ENCODE results near the gene SFRP4. TPM values are rescaled to one million over a fixed set of nuclear protein-coding genes. Genes with fewer than 3 reads are reported as not detected.

The SFRP4 gene
- total RNA-seq, 2 experiments from 2014 or later, result not detected

DNA sequence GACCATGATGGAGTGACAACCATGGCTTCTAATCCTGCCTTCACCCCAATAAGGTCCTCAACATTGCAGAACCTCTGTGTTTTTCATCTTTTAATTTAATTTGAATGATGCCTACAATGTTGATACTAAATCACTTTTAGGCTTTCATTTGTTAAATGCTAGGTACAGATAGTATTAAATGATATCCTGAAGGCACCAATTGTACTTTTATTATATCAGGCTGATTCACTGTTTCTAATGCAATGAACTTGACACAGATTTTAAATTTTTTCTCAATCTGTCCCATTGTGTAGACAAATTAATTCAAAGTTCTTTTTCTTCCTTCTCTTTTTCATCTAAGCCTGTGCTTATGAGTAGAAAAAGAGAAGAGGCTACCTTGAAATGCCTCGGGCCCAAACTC is 9.0 kb upstream of the SFRP4 start:
- H3K27me3 Mint-ChIP-seq, result peaks cover 21% of the 10 kb centered on the region
- Histone ChIP-seq H3K4me1 (ENCODE audit: insufficient read depth, low read length) (peaks cover 6% of the 10 kb centered on the region), H3K4me3 (ENCODE audit: low read length) (no peak overlapping the region), H3K27ac (ENCODE audit: low read depth in 1 of 2, low read length in 2 of 2) (no peak overlapping the region), H3K36me3 (ENCODE audit: insufficient read depth, low read length) (no peaks in the 10 kb centered on the region), H3K9me3 (ENCODE audit: control insufficient read depth in 1 of 2, insufficient read depth in 1 of 2, low read length in 2 of 2) (peaks cover 0 to 4% of the 10 kb centered on the region in 2 experiments), H3K27me3 (ENCODE audit: control insufficient read depth in 1 of 2, insufficient read depth in 2 of 2, low read length in 2 of 2) (peaks cover 20 to 25% of the 10 kb centered on the region in 2 experiments)
- H3K36me3 Mint-ChIP-seq (ENCODE audit: low read depth), result no peaks in the 10 kb centered on the region
- TF ChIP-seq, protein P1, sequence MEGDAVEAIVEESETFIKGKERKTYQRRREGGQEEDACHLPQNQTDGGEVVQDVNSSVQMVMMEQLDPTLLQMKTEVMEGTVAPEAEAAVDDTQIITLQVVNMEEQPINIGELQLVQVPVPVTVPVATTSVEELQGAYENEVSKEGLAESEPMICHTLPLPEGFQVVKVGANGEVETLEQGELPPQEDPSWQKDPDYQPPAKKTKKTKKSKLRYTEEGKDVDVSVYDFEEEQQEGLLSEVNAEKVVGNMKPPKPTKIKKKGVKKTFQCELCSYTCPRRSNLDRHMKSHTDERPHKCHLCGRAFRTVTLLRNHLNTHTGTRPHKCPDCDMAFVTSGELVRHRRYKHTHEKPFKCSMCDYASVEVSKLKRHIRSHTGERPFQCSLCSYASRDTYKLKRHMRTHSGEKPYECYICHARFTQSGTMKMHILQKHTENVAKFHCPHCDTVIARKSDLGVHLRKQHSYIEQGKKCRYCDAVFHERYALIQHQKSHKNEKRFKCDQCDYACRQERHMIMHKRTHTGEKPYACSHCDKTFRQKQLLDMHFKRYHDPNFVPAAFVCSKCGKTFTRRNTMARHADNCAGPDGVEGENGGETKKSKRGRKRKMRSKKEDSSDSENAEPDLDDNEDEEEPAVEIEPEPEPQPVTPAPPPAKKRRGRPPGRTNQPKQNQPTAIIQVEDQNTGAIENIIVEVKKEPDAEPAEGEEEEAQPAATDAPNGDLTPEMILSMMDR (IDR thresholded peaks at IDR 0.05), result no peak
- CTCF ChIA-PET, result no interaction called here
- peaks cover 4% of the 10 kb centered on the region for H3K9me3 Mint-ChIP-seq
- no peak overlapping the region for H3K27ac Mint-ChIP-seq
- ATAC-seq (ENCODE audit: poor library complexity), result no peak
- DNase-seq, result no peak
- no peak overlapping the region for H3K4me3 Mint-ChIP-seq
- peaks cover under 1% of the 10 kb centered on the region for H3K4me1 Mint-ChIP-seq (ENCODE audit: low read depth)
- intact Hi-C loops (cut with DNase I, micrococcal nuclease), result no loop called here
- POLR2A ChIA-PET, result no interaction called here

DNA sequence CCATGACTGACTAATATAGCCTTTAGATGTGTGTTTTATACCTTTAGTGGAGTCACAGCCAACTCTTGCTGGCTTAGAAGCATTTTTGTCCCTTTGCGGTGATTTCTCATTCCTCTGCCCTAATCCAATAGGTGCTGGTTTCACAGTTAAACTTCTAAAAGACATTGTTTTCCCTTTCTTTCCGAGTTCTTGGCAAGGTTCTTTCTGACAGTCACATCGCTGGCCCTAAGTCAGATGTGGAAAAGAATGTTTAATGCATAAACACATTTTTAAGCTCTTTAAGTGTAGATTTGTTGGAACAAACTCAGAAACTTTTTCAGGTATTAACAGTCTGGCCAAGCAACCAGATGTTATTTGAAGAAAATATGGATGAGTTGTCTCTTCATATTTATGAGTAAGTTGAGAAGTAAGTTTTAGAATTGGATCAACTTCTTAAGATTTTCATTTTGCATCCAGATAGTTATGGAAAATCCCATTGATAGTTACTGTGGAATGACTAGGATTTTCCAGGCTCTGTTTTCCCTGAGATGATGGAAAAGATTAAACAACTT is 7.9 kb upstream of the SFRP4 start:
- Mint-ChIP-seq H3K27me3 (peaks cover 31% of the 10 kb centered on the region), H3K4me1 (ENCODE audit: low read depth) (peaks cover 6% of the 10 kb centered on the region), H3K27ac (no peak overlapping the region), H3K4me3 (no peak overlapping the region), H3K36me3 (ENCODE audit: low read depth) (no peaks in the 10 kb centered on the region), H3K9me3 (peaks cover 4% of the 10 kb centered on the region)
- H3K9me3 ChIP-seq (ENCODE audit: control insufficient read depth in 1 of 2, insufficient read depth in 1 of 2, low read length in 2 of 2), result peaks cover 0 to 4% of the 10 kb centered on the region in 2 experiments
- POLR2A ChIA-PET, result no interaction called here
- H3K27ac ChIP-seq (ENCODE audit: low read depth in 1 of 2, low read length in 2 of 2), result no peak overlapping the region
- CTCF ChIA-PET, result no interaction called here
- peaks cover 24 to 34% of the 10 kb centered on the region in 2 experiments for H3K27me3 ChIP-seq (ENCODE audit: control insufficient read depth in 1 of 2, insufficient read depth in 2 of 2, low read length in 2 of 2)
- TF ChIP-seq, protein P1 (IDR thresholded peaks at IDR 0.05), result no peak
- ATAC-seq (ENCODE audit: poor library complexity) (no peak), DNase-seq (no peak)
- H3K4me1 ChIP-seq (ENCODE audit: insufficient read depth, low read length), result peaks cover 6% of the 10 kb centered on the region
- H3K36me3 ChIP-seq (ENCODE audit: insufficient read depth, low read length), result no peaks in the 10 kb centered on the region
- intact Hi-C loops (cut with DNase I, micrococcal nuclease), result no loop called here
- H3K4me3 ChIP-seq (ENCODE audit: low read length), result no peak overlapping the region

DNA sequence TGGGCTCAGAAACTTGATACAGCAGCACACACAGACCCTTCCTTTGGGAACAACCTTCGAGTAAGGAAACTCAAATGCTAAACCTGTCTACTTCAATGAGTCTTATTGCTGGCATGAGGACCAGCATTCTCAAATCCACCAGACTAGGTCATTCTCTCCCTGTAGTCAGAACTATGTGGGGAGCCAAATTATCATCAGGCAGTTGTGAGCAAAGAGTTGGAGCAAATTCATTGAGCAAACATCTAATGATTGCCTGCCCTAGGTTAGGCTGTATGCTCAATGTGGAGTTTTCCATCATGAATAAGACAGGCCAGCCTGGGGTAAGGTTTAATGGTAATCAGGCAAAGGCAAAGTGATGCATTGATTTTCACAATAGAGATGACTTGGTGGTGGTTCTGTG is 7.4 kb upstream of the SFRP4 start:
- H3K9me3 Mint-ChIP-seq, result peaks cover 4% of the 10 kb centered on the region
- H3K36me3 Mint-ChIP-seq (ENCODE audit: low read depth), result no peaks in the 10 kb centered on the region
- no peak overlapping the region for H3K27ac ChIP-seq (ENCODE audit: low read depth in 1 of 2, low read length in 2 of 2)
- intact Hi-C loops (cut with DNase I, micrococcal nuclease), result no loop called here
- no peak overlapping the region for H3K4me3 ChIP-seq (ENCODE audit: low read length)
- TF ChIP-seq, protein P1 (IDR thresholded peaks at IDR 0.05), result no peak
- POLR2A ChIA-PET, result no interaction called here
- H3K4me1 Mint-ChIP-seq (ENCODE audit: low read depth), result peaks cover 6% of the 10 kb centered on the region
- H3K4me1 ChIP-seq (ENCODE audit: insufficient read depth, low read length), result peaks cover 6% of the 10 kb centered on the region
- H3K4me3 Mint-ChIP-seq, result no peak overlapping the region
- CTCF ChIA-PET, result no interaction called here
- DNase-seq (no peak), ATAC-seq (ENCODE audit: poor library complexity) (no peak)
- H3K36me3 ChIP-seq (ENCODE audit: insufficient read depth, low read length), result no peaks in the 10 kb centered on the region
- no peak overlapping the region for H3K27ac Mint-ChIP-seq
- peaks cover 0 to 4% of the 10 kb centered on the region in 2 experiments for H3K9me3 ChIP-seq (ENCODE audit: control insufficient read depth in 1 of 2, insufficient read depth in 1 of 2, low read length in 2 of 2)
- H3K27me3 Mint-ChIP-seq, result peaks cover 37% of the 10 kb centered on the region
- peaks cover 26 to 38% of the 10 kb centered on the region in 2 experiments for H3K27me3 ChIP-seq (ENCODE audit: control insufficient read depth in 1 of 2, insufficient read depth in 2 of 2, low read length in 2 of 2)
